HG02588 (cell line): ENCODE data around the gene RASD1.

Source experiments
- ATAC-seq: cut with Tn5 transposase; IDR thresholded peaks from one replicate; pipeline ENCODE4 v1.9.1; 2021; ENCODE audit warnings: mild to moderate bottlenecking, moderate library complexity; ENCODE audit not compliant: unreplicated experiment

RASD1 gene

DNA sequence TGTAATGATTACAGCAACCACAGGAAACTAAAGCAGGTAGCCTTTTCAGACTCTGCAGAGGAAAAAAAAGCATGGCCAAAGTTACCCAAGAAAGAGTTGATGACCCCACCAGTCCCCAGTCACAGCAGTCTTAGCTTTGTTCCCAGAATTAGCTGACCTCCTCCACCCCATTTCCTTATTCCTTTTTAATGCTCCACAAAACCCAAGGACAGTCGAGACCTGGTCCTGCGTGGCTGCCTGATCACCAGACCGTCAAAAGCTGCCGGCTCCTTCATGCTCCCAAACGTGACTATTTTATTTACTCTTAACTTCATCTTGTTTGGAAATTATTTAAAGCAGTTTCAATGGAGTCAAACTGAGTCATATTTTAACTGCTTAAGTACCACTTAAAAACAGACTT is 48.1 kb downstream of the RASD1 start:
- ATAC-seq, result no peak

DNA sequence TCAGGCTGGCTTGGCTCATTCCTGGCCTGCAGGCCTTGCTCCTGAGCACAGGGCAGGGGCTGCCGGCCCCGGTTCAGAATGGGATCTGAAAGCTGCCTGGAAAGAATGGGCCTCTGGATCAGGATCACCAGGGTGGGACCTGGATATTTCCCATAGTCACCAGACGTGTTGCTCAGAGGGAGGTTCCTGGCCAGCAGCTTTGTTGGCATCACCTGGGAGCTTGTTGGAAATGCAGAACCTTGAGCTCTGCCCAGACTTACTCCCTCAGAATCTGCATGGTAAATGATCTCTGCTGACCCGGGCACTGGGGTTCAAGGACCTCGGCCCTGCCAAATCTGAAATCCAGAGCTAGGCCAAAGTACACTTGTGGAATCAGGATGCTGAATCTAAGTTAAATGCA is 48.9 kb downstream of the RASD1 start:
- ATAC-seq, result no peak

DNA sequence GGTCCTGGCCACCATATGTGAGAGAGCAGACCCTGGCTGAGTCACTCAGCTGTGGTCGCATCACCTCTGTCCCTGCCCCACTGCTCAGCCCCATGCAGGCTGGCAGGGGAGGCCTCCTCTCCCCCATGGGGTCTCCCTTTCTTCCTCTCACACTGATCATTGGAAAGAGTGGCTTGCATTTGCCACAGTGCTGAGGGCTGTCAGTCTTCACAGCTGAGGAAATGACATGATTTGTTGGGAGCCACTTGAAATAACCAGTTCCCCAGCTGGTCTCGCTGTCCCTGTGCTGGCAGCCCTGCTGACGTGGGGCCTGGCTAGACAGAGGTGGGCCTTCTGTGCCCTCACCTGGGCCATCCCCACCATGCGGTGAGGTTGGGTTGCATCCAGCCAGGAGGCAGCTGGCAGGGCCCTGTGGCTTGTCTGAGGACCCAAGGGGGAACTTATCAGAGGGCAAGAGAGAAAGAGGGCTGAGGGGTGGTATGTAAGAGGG is 49.5 kb downstream of the RASD1 start:
- ATAC-seq, result no peak

DNA sequence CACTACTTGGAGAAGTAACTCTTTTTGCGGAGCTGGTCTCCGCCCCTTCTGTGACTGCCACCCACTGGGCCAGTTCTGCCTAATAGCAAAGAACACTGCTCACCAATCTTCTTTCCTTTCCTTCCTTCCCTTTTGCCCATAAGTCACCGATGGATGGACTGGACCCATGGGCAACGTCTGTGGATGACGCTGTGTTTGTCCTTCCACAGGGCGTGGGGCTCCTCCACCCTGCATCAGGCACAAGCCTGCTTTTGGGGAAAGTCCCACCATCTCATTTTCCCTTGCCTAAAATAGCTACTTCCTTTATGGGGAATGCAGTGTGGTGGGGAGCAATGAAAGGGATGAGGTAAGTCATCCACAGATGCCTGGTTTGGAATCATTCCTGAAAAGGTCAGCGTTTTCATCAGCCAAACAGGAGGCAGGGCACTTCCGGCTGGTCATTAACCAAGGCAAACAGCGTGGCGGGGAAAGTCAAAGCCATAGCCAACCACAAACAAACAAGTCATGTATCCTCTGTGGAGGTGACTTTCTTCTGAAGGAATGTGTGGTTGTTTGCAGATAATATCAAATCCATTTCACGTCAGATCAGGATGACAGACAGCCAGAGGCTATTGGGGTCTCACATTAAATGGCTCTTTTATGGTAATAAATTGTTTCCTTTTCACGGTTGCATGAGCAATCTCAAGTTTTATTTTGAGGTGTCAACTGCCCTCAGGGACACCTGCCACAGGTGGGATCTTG is 50.1 kb downstream of the RASD1 start:
- no peak for ATAC-seq

DNA sequence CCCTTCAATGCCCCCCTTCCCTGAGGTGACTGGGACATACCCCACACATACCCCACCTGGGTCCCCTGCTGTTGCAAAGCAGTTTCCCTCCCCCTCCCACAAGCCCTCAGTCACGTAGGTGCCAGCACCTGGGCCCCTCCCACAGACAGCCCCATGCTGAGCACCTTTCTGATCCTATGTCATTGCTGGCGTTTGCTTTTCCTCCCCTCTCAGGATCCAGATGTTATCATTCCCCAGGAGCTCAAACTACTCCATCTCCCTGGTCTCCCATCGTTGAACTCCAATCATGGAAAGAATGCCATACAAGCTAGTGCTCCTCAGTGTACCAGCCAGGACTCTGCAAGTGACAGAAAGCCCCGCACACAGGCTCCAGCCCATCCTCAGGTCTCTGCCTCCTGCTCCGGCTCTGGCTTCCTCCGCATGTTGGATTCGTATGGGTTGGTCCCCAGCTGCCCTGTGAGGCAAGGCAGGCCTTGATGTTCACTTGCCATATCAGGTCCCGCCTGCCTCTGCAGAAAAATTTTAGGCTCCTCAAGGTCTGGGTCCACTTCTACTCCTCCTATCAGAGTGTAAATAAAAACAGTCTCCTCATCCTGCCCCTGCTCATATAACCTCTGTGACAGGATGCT is 50.8 kb downstream of the RASD1 start:
- ATAC-seq, result no peak
